Motor neuron (in vitro differentiated cells): ENCODE measurements around the gene PGRMC2. TPM values are rescaled to one million over a fixed set of nuclear protein-coding genes. Genes with fewer than 3 reads are reported as not detected.
"Not testable (repeated sequence)": the region's sequence is repeated elsewhere in the genome, so short reads cannot be mapped to it uniquely, and the experiment has no call there.

Source experiments
- ATAC-seq, 8 experiments: fragments of 200-7000 bp; cut with Tn5 transposase; replicated peaks in 6 of 8; 2 replicates each; pipeline ENCODE4 v1.8.0; 2021; ENCODE audit warnings: mild to moderate bottlenecking in 8 of 8, moderate library complexity in 8 of 8
- H3K27ac ChIP-seq, 2 donors: fragments of 250-450 bp; sonication (Bioruptor Pico); 2 replicates each; pipeline ENCODE4 v1.9.0; 2021; ENCODE audit warnings: antibody characterized with exemption in 2 of 2, mild to moderate bottlenecking in 2 of 2, moderate library complexity in 1 of 2
- H3K4me1 ChIP-seq, 2 donors: fragments of 250-450 bp; sonication (Bioruptor Pico); replicated peaks in 1 of 2; 2 replicates each; pipeline ENCODE4 v1.6.1; 2021; ENCODE audit warnings: antibody characterized with exemption in 2 of 2, mild to moderate bottlenecking in 2 of 2, moderate library complexity in 1 of 2
- H3K4me3 ChIP-seq, 5 donors: fragments of 250-450 bp; sonication (Bioruptor Pico); 2 replicates each; pipeline ENCODE4 v1.9.0; 2021; ENCODE audit warnings: antibody characterized with exemption in 5 of 5, mild to moderate bottlenecking in 5 of 5, moderate library complexity in 4 of 5
- WGBS, 10 experiments: fragments of 450-650 bp; shearing (Covaris generic); methylation state at CpG; one replicate each; pipeline ENCODE4 v1.0.0; 2022; 5-methylcytosine and 5-hydroxymethylcytosine counted together
- in situ Hi-C, 9 experiments: fragments of 400-800 bp; cut with MboI; loops; one replicate each; pipeline ENCODE4 v1.15.0; 2021; ENCODE audit warnings: low sequenced_read_pairs in 9 of 9, low pct_unique_long_range_greater_than_20kb in 2 of 9; ENCODE audit not compliant: unreplicated experiment in 9 of 9
- total RNA-seq, 8 experiments: library from RNA; unstranded; fragments of 300-600 nt; gene quantifications; 2 replicates each; pipeline versions ENCODE4 v1.2.3 to v1.2.4, GENCODE V29; 2022

Gene PGRMC2
- total RNA-seq, 8 experiments from 2014 or later = 14.4 to 77.5 (median 22.1) TPM

DNA sequence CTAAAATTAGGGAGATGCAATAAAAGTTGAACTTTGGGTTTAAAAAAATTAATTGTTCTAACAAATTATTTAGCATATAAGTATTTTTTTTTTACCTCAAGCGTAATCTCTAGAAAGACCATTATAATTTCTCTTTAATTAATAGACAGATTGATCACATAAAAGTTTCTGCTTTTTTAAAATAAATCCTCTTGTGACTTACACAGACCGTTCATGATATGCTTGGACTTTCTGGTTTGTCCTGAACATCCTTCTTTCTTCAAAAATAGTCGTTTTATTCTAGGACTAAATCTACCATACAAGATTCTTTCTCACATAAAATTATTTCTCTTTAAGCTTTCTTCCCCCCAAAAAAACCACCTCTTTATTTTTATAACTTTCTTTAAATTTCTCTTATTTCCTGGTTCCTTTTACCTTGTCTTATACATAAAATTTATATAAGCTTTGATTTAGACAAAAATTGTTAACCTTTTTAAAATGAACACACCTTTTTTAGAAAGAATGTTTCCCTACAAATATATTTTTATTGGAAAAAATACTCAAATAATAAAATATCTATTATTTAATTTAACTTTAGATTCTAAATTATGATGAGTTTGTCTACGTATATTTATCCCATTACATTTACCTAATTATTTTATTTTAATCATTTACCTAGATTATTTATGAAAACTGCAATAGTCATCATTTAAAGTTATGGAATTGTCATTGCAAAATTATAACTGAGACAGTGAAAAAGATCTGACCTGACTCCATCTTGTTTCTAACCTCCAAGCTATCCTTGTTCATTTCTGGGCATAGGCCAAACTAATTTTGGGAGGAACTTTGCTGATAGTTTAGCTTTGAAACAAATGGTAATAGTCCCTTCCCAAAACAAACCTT lies 37.6 kb downstream of the PGRMC2 start:
- no peak overlapping the region for H3K4me3 ChIP-seq
- H3K27ac ChIP-seq = no peak overlapping the region
- 16 to 59% (median 39%) methylated on average over 1 to 4 of the region's 4 CpGs for WGBS, 10 experiments
- no peak for ATAC-seq
- in situ Hi-C loops = no loop called here
- no peaks in the 10 kb centered on the region for H3K4me1 ChIP-seq

- in situ Hi-C loops = no loop called here
Measured at GRCh38 chr4:128247906-128248305, 39.7 kb downstream of the PGRMC2 start.

DNA sequence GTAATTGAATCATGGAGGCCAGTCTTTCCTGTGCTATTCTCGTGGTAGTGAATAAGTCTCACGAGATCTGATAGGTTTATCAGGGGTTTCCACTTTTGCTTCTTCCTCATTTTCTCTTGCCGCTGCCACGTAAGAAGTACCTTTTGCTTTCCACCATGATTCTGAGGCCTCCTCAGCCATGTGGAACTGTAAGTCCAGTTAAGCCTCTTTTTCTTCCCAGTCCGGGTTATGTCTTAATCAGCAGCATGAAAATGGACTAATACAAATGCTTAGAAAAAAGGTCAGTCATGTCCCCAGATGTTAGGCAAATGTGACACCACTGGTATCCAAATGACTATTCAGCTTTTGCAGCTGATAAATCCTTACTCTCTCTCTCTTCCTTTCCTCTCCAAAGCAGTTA lies 42.2 kb downstream of the PGRMC2 start:
- H3K4me1 ChIP-seq, H3K4me3 ChIP-seq, H3K27ac ChIP-seq, ATAC-seq, in situ Hi-C loops: not testable (repeated sequence)
- 71 to 100% (median 94%) methylated on average over 1 to 4 of the region's 5 CpGs; no CpG with 5 or more reads in 1 of the 10 experiments for WGBS, 10 experiments

More at GRCh38 chr4:128247906-128248305, 39.7 kb downstream of the PGRMC2 start:
- no peaks in the 10 kb centered on the region for H3K4me1 ChIP-seq
- H3K4me3 ChIP-seq = no peak overlapping the region
- H3K27ac ChIP-seq = no peak overlapping the region
- ATAC-seq = no peak
- WGBS, 10 experiments = 45 to 100% (median 91%) methylated on average over 1 of the region's 1 CpG

GRCh38 chr4:128244379-128244778 lies 43.2 kb downstream of the PGRMC2 start:
- no peak overlapping the region for H3K4me3 ChIP-seq
- ATAC-seq = peak in 2 of 8 experiments; percentile 54 to 66

DNA sequence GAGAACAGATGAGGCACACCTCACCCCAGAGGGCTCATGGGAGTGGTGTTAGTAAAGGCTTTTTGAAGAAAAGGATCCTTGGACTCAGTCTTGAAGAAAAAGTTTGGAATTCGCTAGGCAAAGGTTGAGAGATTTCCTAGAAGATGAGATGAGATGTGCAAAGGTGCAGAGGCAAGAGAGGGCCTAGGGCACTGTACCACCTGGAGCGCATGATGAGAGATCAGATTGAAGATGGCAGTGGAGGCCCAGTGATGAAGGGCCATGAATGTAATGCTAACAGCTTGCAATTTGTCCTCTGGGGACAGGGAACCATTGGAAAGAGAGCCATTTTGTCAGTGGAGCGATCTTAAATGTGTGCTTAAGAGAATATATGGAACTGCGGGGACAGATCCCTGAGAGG lies 45.0 kb downstream of the PGRMC2 start:
- H3K27ac ChIP-seq = no peak overlapping the region
- 73 to 93% (median 85%) methylated on average over 1 to 3 of the region's 4 CpGs; no CpG with 5 or more reads in 4 of the 10 experiments for WGBS, 10 experiments
- H3K4me1 ChIP-seq = no peaks in the 10 kb centered on the region
- no peak for ATAC-seq
- H3K4me3 ChIP-seq = no peak overlapping the region
- in situ Hi-C loops = no loop called here

More at GRCh38 chr4:128244379-128244778, 43.2 kb downstream of the PGRMC2 start:
- in situ Hi-C loops = no loop called here
- H3K27ac ChIP-seq = no peak overlapping the region
- no peaks in the 10 kb centered on the region for H3K4me1 ChIP-seq
- 20 to 100% (median 46%) methylated on average over 1 to 2 of the region's 2 CpGs; no CpG with 5 or more reads in 2 of the 10 experiments for WGBS, 10 experiments

- peak in 1 of 8 experiments; percentile 17 for ATAC-seq
- in situ Hi-C loops = no loop called here
- no peak overlapping the region for H3K27ac ChIP-seq
- no peak overlapping the region for H3K4me3 ChIP-seq
- H3K4me1 ChIP-seq = no peaks in the 10 kb centered on the region
- 39 to 100% (median 89%) methylated on average over 1 to 3 of the region's 3 CpGs; no CpG with 5 or more reads in 4 of the 10 experiments for WGBS, 10 experiments
Measured at GRCh38 chr4:128241981-128242380, 45.6 kb downstream of the PGRMC2 start.

DNA sequence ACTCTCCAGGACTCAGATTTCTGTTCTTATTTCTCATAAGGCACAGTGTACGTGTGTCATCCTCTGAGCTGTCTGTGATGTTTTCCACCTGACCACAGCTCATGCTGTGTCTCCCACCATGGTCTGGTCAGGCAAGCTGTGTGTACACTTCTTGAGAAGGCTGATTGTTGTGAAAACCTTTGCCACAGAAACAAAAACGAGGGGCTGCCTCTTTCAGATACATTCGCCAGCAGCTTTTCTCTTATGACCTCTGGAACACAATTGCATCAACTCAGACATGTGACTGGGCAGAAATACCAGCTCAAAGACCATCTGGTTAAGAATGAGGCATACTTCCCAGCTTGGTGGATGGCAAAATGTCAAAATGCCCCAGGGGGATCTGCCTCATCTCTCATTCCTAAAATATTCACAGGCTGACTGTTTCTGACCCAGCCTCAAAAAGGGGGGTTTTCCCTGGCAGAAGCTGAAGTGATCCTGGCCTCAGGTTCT lies 46.1 kb downstream of the PGRMC2 start:
- ATAC-seq = peak in 4 of 8 experiments; percentile 23 to 94 (median 87)
- Histone ChIP-seq H3K27ac (no peak overlapping the region), H3K4me1 (no peaks in the 10 kb centered on the region), H3K4me3 (no peak overlapping the region)
- WGBS, 10 experiments = 0 to 100% (median 75%) methylated on average over 1 to 3 of the region's 3 CpGs; no CpG with 5 or more reads in 4 of the 10 experiments
- in situ Hi-C loops = no loop called here

GRCh38 chr4:128241019-128241418 lies 46.6 kb downstream of the PGRMC2 start:
- WGBS, 10 experiments = 80 to 100% (median 86%) methylated on average over 1 to 3 of the region's 3 CpGs; no CpG with 5 or more reads in 5 of the 10 experiments
- H3K4me3 ChIP-seq = no peak overlapping the region
- ATAC-seq = no peak
- no peak overlapping the region for H3K27ac ChIP-seq
- in situ Hi-C loops = no loop called here
- H3K4me1 ChIP-seq = no peaks in the 10 kb centered on the region

DNA sequence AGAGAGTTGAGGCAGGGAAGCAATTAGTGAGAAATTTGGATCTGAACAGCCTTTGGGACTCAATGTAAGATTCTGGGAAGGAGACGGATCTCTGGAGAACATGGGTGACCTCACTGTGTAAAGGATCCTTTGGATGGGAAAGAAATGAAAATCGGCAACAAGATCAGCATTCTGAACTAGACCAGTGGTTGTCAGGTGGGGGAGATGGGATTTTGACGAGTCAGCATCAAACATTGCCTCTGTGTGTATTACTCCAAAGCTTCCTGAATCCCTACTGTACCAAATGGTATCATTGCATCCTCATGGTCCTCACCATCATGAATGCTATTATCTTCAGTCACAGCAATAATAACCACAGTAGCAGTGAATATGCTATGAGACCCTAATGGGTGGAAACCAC lies 52.8 kb downstream of the PGRMC2 start:
- Histone ChIP-seq H3K4me3 (no peak overlapping the region), H3K4me1 (no peaks in the 10 kb centered on the region), H3K27ac (no peak overlapping the region)
- 50 to 100% (median 90%) methylated on average over 1 to 3 of the region's 3 CpGs; no CpG with 5 or more reads in 2 of the 10 experiments for WGBS, 10 experiments
- in situ Hi-C loops = no loop called here
- no peak for ATAC-seq

GRCh38 chr4:128232719-128233118 lies 54.9 kb downstream of the PGRMC2 start:
- Histone ChIP-seq H3K27ac (no peak overlapping the region), H3K4me3 (no peak overlapping the region), H3K4me1 (peaks cover 17% of the 10 kb centered on the region in 2 donors)
- no peak for ATAC-seq
- in situ Hi-C loops = no loop called here
- 0 to 100% (median 83%) methylated on average over 1 to 3 of the region's 3 CpGs; no CpG with 5 or more reads in 1 of the 10 experiments for WGBS, 10 experiments

- Histone ChIP-seq H3K27ac (no peak overlapping the region), H3K4me3 (no peak overlapping the region), H3K4me1 (peaks cover 18 to 19% of the 10 kb centered on the region in 2 donors)
- 40 to 100% (median 54%) methylated on average over 1 to 6 of the region's 6 CpGs for WGBS, 10 experiments
- ATAC-seq = peak in 7 of 8 experiments; percentile 34 to 71 (median 64)
- in situ Hi-C loops = no loop called here
Measured at GRCh38 chr4:128228845-128229795, 58.5 kb downstream of the PGRMC2 start.

GRCh38 chr4:128227991-128228571 lies 59.5 kb downstream of the PGRMC2 start:
- Histone ChIP-seq H3K27ac (no peak overlapping the region), H3K4me3 (no peak overlapping the region), H3K4me1 (peaks cover 18 to 19% of the 10 kb centered on the region in 2 donors)
- 20 to 88% (median 68%) methylated on average over 1 to 2 of the region's 2 CpGs; no CpG with 5 or more reads in 5 of the 10 experiments for WGBS, 10 experiments
- in situ Hi-C loops = no loop called here
- ATAC-seq = peak in 7 of 8 experiments; percentile 27 to 62 (median 36)
